Stomach (tissue), 4 donors: ENCODE measurements around the gene CST7.

Experiments
- CTCF ChIP-seq, 7 experiments: fragments of 450-650 bp in 4 of 7; fragments of 200-600 bp in 3 of 7; sonication (generic) in 3 of 7; IDR thresholded peaks; one replicate each; pipeline ENCODE4 v1.5.1; 2016 to 2019; ENCODE audit warnings: antibody characterized with exemption in 7 of 7, control low read depth in 2 of 7, mild to moderate bottlenecking in 1 of 7
- POLR2AphosphoS5 ChIP-seq, 3 donors: sonication (generic); formaldehyde crosslinking; IDR thresholded peaks; one replicate each; pipeline ENCODE4 v1.6.1; 2016; ENCODE audit warnings: antibody characterized with exemption in 3 of 3

GRCh38 chr20:24938498-24938897 is 10.6 kb upstream of the CST7 start:
- TF ChIP-seq POLR2AphosphoS5 (IDR thresholded peaks at IDR 0.05) (no peak), CTCF (IDR thresholded peaks at IDR 0.05) (no peak)
